ENCODE data around the gene MYBPC1.
A peak's percentile ranks its signal among the peaks of the same experiment; 100 is the strongest.

The MYBPC1 gene

GRCh38 chr12:101694986-101695385, 100.2 kb downstream of the MYBPC1 start:
- no peak for DNase-seq (ENCODE audit: low read depth)

GRCh38 chr12:101695706-101696105, 100.9 kb downstream of the MYBPC1 start:
- no peak for DNase-seq (ENCODE audit: low read depth)

GRCh38 chr12:101696251-101697196, 101.8 kb downstream of the MYBPC1 start:
- no peak for DNase-seq (ENCODE audit: low read depth)

GRCh38 chr12:101697197-101697929, 102.6 kb downstream of the MYBPC1 start, which contains the start of gene CHPT1:
Gene CHPT1, plus strand, starts transcription at chr12:101697640. Its CDS starts 222 bp downstream, at chr12:101697862.
- peak; percentile 41 for DNase-seq (ENCODE audit: low read depth)

- DNase-seq (ENCODE audit: low read depth) = no peak
These were observed 103.4 kb downstream of the MYBPC1 start for GRCh38 chr12:101697930-101698799.

GRCh38 chr12:101698800-101699347, 104.1 kb downstream of the MYBPC1 start:
- DNase-seq (ENCODE audit: low read depth) = no peak

GRCh38 chr12:101700299-101700820, 105.6 kb downstream of the MYBPC1 start:
- no peak for DNase-seq (ENCODE audit: low read depth)

GRCh38 chr12:101703487-101703886, 108.7 kb downstream of the MYBPC1 start:
- no peak for DNase-seq (ENCODE audit: low read depth)

GRCh38 chr12:101706403-101706802, 111.6 kb downstream of the MYBPC1 start:
- DNase-seq (ENCODE audit: low read depth) = no peak

- DNase-seq (ENCODE audit: low read depth) = no peak
These were observed 112.5 kb downstream of the MYBPC1 start for GRCh38 chr12:101707131-101707782.

- no peak for DNase-seq (ENCODE audit: low read depth)
These were observed 115.5 kb downstream of the MYBPC1 start for GRCh38 chr12:101710288-101710687.

- DNase-seq (ENCODE audit: low read depth) = no peak
These were observed 118.4 kb downstream of the MYBPC1 start for GRCh38 chr12:101713059-101713682.

- no peak for DNase-seq (ENCODE audit: low read depth)
These were observed 119.2 kb downstream of the MYBPC1 start for GRCh38 chr12:101713930-101714329.

GRCh38 chr12:101714877-101715444, 120.2 kb downstream of the MYBPC1 start:
- no peak for DNase-seq (ENCODE audit: low read depth)

- DNase-seq (ENCODE audit: low read depth) = no peak
These were observed 124.8 kb downstream of the MYBPC1 start for GRCh38 chr12:101719566-101719965.

- DNase-seq (ENCODE audit: low read depth) = no peak
These were observed 125.3 kb downstream of the MYBPC1 start for GRCh38 chr12:101720118-101720517.

- DNase-seq (ENCODE audit: low read depth) = no peak
These were observed 127.6 kb downstream of the MYBPC1 start for GRCh38 chr12:101722392-101722791.

GRCh38 chr12:101727098-101727497, 132.3 kb downstream of the MYBPC1 start:
- DNase-seq (ENCODE audit: low read depth) = no peak

GRCh38 chr12:101729842-101730241, 135.1 kb downstream of the MYBPC1 start:
- no peak for DNase-seq (ENCODE audit: low read depth)

- DNase-seq (ENCODE audit: low read depth) = no peak
These were observed 137.5 kb downstream of the MYBPC1 start for GRCh38 chr12:101732318-101732717.
